Right ventricle myocardium inferior (tissue), 1 donor: ENCODE measurements around the gene IRX3. TPM values are rescaled to one million over a fixed set of nuclear protein-coding genes. Genes with fewer than 3 reads are reported as not detected.
A peak's percentile ranks its signal among the peaks of the same experiment; 100 is the strongest.

Source experiments
- ATAC-seq: fragments of 200-7000 bp; cut with Tn5 transposase; one replicate; pipeline ENCODE4 v1.9.1; 2020; ENCODE audit warnings: mild to moderate bottlenecking, moderate library complexity
- DNase-seq: peaks from one replicate; pipeline ENCODE4 v3.0.0; 2021; ENCODE audit errors: missing footprints
- intact Hi-C: fragments of 100-400 bp; cut with DNase I; formaldehyde crosslinking; loops from one replicate; pipeline ENCODE4 v1.11.0; 2022
- total RNA-seq: library from RNA; stranded (reverse); fragmentation: NEBNext Ultra II Directional; extraction: Animal tissue kit (Norgen Biotek cat#: 25700); gene quantifications from one replicate; pipeline ENCODE4 v1.2.1, GENCODE V29; 2021
- donor health status: DM: no; HTN: yes; CAD: no; lungs with severe emphysema.

Gene IRX3
- total RNA-seq, 1 donor from 2014 or later = 38.8 TPM

DNA sequence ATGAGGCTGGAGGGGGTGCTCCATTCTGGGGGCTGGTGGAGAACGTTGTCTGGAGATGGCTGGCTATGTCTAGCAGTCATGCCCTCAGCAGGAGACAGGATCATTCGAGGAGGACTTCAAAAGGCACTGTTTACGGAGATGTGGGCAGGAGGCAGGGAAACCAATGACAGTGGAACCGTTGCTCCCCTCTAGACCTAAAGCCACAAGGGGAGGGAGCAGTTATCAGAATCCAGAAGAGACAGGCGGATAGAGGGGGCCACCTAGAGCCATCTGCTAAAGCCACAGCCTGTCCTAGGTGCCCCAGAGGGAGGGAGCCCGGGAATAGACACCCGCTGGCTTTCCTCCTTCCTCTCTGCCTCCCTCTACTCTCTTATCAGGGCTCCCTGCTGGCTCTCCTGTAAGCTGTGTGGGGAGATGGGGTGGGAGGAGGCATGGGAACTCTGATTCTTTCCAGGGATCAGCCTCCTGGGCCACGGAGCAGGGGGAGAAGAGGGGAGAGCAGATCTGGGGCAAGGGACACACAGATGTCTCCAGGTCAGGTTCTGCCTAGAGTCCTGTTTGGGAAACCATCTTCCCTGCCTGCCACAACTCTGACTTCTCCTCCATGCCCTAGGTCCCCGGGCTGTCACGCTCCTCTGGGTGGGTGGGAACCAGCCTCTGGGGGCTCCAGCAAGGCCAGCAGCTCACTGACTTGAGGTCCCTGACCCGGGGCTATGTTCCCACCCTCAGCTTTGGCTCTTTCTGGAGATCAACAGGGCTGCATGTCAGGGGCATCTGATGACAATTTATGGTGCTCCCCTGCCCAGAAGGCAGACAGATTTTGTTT, 42.3 kb downstream of the IRX3 start:
- ATAC-seq = no peak
- intact Hi-C loops = no loop called here
- no peak for DNase-seq

DNA sequence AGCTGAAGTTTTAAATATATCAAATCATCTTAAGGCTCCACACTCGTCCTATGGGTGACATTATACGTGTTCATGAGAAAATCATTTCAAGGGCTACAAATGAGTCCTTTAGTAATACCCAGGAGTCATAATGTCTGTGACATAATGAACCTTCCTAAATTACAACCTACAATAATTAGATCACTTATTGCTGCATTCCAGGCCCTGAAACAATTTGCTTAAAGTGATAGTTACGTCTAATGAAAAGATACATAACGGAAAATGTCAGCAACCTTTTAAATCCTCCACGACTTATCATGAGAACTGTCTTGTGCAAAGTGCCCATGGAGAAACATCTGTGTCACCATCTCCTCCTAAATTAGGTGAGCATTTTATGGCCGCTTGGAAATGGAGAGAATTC, 43.4 kb downstream of the IRX3 start:
- DNase-seq = no peak
- no peak for ATAC-seq
- intact Hi-C loops = no loop called here

DNA sequence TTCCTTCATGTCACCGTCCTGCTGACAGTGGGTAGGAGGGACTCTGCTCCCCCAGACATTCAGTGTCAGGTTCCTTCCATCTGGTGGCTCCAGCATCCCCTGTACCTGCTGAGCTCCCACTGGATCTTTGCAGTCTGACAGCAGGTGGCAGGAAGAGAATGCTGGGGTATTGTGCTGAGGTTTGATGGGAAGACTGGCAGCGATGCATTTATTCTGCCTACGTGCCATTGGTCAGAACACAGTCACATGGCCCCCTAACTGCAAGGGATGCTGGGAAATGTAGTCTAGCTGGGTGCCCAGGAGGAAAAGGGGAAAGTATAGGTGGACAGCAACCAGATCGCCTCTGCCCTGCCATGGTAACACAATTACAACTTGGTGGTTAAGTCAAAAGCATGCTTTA, 44.4 kb downstream of the IRX3 start:
- DNase-seq = no peak
- no peak for ATAC-seq
- intact Hi-C loops = no loop called here

DNA sequence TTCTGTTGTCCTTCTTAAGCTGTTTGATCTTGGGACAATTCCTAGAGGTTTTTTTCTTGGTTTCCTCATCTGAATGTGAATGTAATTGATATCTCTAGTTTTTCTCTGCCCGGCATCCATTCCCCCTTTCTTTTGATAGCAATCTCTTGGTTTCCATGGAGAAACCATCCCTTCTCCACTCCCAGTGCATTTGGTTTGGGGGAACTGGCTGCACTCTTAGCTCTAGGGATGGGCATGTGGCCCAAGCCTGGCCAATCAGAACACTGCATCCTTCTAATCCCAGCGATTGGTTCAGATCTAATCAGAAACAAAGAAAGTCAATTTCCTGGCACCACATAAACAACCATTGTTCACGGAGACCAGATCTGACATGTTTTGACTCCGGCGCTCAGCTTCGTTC, 45.1 kb downstream of the IRX3 start:
- ATAC-seq = no peak
- intact Hi-C loops = no loop called here
- no peak for DNase-seq

DNA sequence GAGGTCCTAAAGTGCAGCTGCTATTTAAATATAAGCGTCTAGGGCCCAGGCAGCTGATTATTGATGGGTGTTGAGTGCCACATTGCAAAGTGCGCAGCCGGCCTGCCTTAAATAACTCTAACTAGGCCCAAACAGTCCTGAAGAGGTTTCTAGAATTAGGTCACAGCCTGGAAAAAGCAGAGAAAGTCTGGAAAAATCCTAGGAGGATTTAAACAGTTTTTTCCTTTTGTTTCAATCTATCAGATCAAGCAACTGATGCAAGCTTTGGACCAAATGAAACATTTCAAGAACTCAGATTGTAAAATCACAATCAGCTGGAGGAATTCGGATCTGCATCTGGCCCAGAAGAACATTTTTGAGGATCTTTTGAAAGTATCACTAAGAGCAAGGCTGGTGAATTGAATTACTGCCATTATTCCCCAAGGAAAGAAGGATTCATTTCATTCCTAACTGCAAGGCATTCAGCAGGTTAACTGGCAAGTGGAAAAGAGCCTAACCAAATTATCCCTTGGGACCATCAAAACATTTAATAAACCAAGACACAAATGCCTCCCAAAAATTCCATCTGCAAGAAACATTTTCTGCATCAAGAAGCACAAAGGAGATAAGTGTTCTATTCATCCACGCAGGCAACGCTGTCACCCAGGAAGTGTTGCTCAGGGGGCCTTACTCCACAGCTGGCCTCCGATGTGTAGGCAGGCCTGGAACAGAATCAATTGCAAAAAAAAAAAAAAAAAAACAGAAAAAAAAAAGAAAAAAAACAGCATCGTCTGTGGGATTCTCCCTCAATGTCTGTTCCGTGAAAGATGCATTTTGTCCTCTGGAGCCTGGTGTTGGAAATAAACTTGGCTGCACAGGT, 46.1 kb downstream of the IRX3 start:
- ATAC-seq = peak; percentile 72
- DNase-seq = peak; percentile 73
- intact Hi-C loops = no loop called here

DNA sequence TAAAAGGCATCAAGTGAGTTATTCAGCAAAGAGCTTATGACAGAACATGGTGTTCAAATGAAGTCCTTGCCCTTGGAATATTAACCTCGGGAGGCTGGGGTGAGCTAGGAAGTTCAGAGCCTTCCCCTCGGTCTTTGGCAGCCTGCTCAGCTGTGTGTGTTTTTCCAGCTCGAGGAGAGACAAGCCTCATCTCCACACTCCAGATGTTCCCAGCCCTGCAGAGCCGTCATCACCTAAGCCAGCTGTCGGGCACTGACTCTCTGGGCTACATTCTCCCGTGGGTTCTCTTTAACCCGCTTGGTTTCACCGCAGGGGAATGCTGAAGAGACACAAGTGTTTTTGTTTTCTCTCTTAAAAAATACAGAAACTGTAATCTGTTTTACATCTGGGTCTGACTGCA, 47.1 kb downstream of the IRX3 start:
- intact Hi-C loops = loop anchor here (2.0 kb wide), 1 partner anchor 27 kb away; no protein-coding TSS in a partner anchor
- DNase-seq = peak; percentile 73
- ATAC-seq = peak; percentile 85

DNA sequence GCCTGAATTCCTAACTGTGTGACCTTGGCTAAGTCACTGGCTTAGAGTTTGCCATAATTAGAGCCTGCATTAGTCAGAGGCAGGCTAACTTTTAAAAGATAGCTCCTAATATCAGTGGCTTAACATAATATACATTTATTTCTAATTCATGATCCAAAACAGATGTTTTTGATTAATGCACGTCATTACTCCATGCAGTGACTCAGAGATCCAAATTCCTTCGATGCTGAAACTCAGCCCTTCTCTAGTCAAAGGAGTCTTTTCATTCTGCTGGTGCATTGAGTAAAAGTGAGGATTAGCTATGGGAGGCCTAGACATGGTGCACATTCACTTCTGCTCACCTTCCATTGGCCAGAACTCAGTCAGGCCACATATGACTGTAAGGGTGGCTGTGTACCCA, 49.8 kb downstream of the IRX3 start:
- ATAC-seq = no peak
- intact Hi-C loops = no loop called here

DNA sequence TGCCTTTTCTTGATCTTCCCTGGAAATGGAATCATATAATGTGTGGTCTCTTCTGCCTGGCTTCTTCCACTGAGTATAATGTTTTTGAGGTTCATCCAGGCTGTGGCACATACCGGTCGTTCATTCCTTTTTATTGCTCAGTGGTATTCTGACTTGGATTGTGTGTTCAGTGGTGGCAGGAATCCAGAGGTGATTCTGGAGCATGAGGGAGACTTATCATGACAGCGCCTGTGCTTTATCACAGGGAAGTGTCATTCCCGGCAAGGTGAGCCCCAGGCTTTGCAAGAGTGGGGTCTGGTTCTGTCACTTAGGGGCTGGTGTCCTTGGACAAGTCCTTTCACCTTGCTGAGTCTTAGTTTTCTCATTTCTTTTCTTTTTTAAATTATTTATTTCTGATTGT, 53.0 kb downstream of the IRX3 start:
- DNase-seq (no peak), ATAC-seq (peak; percentile 45)
- intact Hi-C loops = no loop called here

More for the DNA sequence above, 49.8 kb downstream of the IRX3 start:
- DNase-seq = no peak
